Raji (cell line): ENCODE results near the gene CBR3.

ENCODE experiments used
- POLR2A ChIP-seq: IDR thresholded peaks from 2 replicates; pipeline ENCODE4 v1.6.1; 2011; ENCODE audit warnings: low read depth, low read length, control low read depth; ENCODE audit not compliant: insufficient read depth

CBR3 gene

DNA sequence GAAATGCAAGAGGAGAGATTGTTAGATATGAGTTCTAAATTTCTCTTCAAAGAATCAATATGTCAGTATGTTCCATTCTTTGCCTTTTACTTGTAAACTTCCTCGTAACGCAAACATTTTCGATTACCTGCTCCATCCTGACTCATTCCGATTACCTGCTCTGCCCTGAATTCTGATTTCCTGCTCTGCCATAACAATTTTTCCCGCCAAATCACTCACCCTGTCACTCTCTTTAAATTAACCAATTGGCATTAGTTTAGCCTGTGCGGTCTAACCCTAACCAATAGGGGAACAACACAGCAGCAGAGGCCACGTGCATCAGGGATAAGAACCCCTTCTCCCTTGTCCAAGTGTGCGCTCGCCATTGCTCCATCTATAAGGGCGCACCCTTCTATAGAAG, 25.0 kb upstream of the CBR3 start:
- TF ChIP-seq POLR2A: no peak

DNA sequence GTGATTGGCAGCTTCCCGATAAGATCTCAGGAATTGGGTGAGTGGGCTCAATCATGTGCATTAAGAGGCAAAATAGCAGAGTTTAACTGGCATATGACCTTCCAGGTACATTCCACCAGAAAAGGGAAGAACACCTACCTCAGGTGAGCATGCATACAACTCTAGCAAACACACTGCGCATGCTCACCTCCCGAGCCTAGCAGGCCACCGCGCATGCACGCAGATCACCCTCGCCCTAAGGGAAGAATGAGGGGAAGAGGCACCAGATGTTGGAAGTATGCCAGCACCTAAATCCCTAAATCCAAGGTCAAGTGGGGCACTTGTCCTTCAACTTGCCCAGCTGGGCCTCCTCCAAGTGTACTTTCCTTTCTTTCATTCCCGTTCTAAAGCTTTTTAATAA, 23.6 kb upstream of the CBR3 start:
- no peak for TF ChIP-seq POLR2A

GRCh38 chr21:36113647-36114428, 21.0 kb upstream of the CBR3 start:
- no peak for TF ChIP-seq POLR2A

DNA sequence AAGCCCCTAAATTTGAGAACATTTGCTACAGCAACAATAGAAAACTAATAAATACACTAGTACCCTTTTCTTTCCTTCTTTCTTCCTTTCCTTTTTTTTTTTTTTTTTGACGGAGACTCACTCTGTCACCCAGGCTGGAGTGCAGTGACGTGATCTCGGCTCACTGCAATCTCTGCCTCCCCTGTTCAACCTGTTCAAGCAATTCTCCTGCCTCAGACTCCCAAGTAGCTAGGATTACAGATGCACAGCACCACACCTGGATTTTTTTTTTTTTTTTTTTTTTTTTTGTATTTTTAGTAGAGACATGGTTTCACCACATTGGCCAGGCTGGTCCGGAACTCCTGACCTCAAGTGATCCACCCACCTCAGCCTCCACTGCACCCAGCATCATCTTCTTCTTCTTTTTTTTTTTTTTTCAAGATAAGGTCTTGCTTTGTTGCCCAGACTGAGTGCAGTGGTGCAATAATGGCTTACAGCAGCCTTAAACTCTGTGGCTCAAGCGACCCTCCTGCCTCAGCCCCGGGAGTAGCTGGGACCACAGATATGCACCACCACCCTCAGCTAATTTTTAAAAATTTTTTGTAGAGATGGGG, 19.6 kb upstream of the CBR3 start:
- TF ChIP-seq POLR2A: no peak

GRCh38 chr21:36117286-36117741, 17.6 kb upstream of the CBR3 start:
- TF ChIP-seq POLR2A: no peak

DNA sequence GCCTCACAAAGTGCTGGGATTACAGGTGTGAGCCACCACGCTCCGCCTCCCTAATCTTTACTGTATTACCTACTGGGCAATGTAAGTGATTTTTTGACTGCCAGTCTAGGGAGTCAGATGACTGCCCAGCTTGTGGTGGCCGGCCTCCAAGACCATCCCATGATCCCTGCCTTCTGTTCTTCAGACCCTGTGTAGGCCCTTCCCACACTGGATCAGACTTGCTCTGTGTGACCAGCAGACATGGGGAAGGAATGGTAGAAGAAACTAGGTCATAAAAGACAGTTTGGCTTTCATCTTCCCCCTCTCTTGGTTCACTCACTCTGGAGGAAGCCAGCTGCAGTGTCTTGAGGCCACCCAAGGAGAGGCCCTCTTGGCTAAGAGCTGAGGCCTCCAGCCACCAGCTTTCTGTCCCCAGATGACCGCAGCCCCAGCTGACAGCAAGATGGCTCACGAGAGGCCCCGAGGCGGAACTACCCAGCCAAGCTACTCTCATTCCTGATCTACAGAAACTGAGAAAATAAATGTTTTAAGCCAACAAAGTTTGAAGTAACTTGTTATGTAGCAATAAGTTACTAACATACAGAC, 14.5 kb upstream of the CBR3 start:
- no peak for TF ChIP-seq POLR2A

DNA sequence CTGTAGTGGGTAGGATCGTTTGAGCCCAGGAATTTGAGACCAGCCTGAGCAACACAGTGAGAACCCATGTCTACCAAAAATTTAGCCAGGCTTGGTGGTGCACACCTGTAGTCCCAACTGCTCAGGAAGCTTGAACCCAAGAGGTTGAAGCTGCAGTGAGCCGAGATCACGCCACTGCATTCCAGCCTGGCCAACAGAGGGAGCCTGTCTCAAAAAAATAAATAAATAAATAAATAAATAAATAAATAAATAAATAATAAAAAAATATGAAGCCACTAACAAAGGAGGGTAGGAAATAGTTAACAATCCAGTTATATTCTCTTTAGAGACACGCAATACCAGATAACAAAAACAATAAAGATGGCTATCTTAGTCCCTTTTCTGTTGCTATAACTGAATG, 11.9 kb upstream of the CBR3 start:
- TF ChIP-seq POLR2A: no peak

DNA sequence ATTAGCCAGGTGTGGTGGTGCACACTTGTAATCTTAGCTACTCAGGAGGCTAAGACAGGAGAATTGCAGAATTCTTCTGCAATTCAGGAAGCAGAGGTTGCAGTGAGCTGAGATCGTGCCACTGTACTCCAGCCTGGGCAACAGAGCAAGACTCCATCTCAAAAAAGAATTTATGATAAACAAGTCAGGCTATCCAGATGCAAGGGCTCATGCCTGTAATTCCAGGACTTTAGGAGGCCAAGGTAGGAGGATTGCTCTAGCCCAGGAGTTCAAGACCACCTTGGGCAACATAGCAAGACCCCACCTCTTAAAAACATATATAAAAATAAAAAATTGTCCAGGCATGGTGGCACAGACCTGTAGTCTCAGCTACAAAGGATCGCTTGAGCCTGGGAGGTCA, 10.5 kb upstream of the CBR3 start:
- TF ChIP-seq POLR2A: no peak

GRCh38 chr21:36125512-36126207, 9.2 kb upstream of the CBR3 start:
- TF ChIP-seq POLR2A: no peak

DNA sequence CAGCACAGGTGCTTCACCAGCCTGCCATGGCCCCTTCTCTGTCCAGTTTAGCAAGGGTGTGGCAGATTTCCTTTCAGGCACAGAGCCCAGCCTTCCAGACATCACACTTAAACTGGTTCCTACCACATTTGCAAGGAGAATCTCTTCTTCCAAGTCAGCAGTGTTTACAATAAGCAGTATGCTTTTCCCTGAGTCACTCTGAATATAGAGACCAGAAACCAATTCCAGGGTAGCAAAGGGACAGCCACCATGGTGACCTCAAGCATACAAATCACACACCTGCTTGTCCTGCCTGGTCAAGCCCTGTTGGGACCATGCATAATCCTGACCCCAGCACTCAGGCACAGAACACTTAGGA, 8.7 kb upstream of the CBR3 start:
- no peak for TF ChIP-seq POLR2A

- no peak for TF ChIP-seq POLR2A
Measured at GRCh38 chr21:36126621-36127110, 8.2 kb upstream of the CBR3 start.

- no peak for TF ChIP-seq POLR2A
Measured at GRCh38 chr21:36127250-36127904, 7.5 kb upstream of the CBR3 start.

GRCh38 chr21:36127977-36128376, 6.9 kb upstream of the CBR3 start:
- no peak for TF ChIP-seq POLR2A

GRCh38 chr21:36129219-36129618, 5.7 kb upstream of the CBR3 start:
- TF ChIP-seq POLR2A: no peak

DNA sequence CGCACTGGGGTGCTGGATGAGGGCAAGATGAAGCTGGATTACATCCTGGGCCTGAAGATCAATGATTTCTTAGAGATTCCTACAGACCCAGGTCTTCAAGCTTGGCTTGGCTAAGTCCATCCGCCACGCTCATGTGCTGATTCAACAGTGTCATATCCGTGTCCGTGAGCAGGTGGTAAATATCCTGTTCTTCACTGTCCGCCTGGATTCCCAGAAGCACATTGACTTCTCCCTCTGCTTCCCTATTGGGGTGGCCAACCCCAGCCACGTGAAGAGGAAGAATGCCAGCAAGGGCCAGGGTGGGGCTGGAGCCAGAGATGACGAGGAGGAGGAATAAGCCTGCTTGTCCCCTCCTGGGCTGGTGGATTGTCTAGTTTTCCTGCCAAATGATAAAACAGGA, 2.2 kb upstream of the CBR3 start:
- no peak for TF ChIP-seq POLR2A

DNA sequence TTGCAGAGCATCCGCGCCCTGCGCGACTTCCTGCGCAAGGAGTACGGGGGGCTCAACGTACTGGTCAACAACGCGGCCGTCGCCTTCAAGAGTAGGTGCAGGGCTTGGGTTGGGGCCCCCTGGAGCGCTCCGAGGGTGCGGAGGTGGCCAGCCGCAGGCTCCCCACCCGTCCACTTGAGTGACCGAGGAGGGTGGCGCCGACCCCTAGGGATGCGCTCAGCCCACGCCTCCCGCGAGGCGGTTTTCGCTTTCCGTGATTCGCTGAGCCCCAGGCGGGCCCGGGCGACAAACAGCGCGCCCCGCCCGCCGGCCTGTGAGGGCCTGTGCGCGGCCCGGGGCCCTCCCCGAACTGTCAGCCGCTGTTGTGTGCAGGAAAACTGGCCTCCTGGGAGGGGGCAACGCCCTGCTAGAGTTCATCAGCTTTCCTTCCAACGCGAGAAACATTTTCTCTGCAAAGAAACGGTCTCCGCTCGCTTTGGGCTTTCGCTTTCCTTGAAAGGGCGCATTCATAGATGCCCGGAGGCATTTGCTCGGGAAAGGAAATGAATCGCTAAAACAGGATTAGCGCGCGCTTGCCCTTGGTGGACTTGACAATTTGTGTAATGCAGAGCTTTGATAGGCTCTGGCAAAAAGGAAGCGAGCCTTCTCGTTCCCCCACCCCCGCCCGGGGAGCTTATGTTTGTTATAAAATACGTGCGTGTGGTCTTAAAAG, 668 bp downstream of the CBR3 start:
- no peak for TF ChIP-seq POLR2A
